Measurements from ENCODE around the gene C10orf62.
"Not testable (repeated sequence)": the region's sequence is repeated elsewhere in the genome, so short reads cannot be mapped to it uniquely, and the experiment has no call there.

The C10orf62 gene, protein sequence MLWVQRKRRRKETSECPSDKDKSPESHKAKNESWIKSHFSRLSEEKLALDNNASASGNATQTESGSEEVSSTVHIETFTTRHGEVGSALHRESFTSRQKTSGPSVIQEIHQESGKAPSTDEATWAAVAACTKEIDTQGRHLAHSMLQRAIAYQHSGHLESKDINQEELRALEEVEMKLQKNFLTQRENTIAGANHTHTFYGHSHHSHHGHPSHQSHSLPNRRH

GRCh38 chr10:97589479-97589878 is at the start of gene C10orf62:
Gene C10orf62, plus strand, starts transcription at chr10:97589721. Its CDS starts 177 bp downstream, at chr10:97589898.
- no peak for DNase-seq

- DNase-seq: no peak
Observed at GRCh38 chr10:97540669-97541500, 48.6 kb upstream of the C10orf62 start.

GRCh38 chr10:97542169-97543024 is 47.1 kb upstream of the C10orf62 start:
- DNase-seq: peak; percentile 80

DNA sequence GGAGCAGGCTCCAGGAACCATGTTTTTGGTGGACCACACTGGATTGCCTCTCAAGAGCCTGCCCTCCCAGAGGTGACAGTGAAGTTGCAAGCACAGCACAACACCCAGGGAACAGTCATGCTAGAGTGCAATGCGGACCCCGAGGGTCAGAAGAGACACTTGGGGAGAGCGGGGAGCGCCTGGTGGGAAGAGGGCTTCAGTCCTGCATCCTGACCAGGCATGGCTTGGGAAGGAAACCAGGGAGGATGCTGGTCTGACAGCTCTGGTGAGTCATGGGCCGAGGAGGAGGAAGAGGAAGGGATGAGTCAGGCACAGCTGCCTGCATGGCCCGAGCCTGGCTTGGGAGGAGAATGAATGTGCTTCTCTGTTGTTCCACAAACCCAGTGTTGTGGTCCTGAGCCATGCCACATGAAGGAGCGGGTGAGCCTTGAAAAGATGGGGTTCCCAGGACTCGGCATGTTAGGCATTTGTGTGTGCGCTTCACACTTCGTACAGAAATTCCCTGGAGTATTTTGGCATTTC is 46.4 kb upstream of the C10orf62 start:
- DNase-seq: peak; percentile 91

- no peak for DNase-seq
Observed at GRCh38 chr10:97546456-97547270, 42.9 kb upstream of the C10orf62 start.

DNA sequence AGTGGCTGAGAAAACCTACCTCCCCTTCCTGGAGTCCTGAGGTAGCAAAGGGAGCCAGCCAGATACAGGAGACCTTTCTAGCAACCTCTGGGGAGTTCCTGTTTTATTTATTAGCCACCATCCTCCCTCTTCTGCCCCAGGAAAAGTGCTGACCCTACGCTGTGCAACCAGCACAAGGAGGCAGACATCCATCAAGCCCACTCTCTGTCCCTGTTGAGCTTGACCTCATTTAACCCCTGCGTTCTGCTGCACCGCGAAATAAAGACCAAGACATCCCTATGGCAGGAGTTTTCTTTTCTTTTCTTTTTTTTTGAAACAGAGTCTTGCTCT is 42.3 kb upstream of the C10orf62 start:
- DNase-seq: no peak

DNA sequence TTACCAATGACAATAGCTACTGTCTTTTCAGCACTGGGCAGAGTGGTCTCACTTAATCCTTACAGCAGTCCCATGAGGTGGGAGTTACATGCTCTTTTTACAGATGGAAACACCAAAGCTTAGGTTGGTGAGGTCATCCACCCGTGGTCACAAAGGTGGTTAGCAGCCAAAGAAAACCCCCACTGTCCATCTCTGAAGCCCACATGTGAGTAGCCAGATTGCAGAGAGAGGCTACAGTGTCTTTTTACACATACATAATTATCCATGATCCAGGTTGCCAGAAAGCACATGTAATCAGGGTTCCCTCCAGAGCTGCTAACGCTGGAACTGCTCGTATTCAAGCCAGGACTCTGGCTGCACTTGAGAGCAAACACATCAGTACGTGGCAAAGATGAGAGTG is 41.6 kb upstream of the C10orf62 start:
- DNase-seq: no peak

DNA sequence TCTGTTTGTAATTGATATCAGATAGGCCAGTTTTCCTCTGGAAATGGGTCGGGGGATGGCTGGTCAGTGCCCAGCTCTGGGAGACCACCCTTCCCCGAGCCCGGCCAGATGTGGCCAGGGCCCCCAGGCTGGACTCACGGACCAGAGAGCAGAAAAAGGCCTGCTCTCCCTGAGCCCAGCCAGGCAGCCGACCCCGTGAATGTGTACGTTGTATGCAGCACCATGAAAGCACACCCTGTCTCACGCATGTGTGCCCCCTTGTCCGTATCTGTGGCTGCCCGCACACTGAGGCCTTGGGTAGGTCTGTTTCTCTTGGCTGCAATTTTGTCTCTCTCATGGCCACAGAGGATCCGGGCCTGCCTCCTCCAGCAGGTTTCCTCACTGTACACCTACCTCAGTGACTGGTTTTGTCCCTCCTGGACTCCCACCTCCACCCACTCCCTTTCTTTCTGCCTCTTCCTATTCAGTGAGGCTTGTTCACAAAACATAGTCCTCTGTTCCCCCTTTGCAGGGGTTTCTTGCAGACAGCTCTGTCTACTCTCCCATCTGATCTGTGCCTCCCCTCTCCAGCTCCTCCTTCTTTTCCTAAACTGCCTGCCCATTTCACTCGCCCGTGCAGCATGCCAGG is 40.6 kb upstream of the C10orf62 start:
- no peak for DNase-seq

GRCh38 chr10:97549587-97550322 is 39.8 kb upstream of the C10orf62 start:
- DNase-seq: no peak

DNA sequence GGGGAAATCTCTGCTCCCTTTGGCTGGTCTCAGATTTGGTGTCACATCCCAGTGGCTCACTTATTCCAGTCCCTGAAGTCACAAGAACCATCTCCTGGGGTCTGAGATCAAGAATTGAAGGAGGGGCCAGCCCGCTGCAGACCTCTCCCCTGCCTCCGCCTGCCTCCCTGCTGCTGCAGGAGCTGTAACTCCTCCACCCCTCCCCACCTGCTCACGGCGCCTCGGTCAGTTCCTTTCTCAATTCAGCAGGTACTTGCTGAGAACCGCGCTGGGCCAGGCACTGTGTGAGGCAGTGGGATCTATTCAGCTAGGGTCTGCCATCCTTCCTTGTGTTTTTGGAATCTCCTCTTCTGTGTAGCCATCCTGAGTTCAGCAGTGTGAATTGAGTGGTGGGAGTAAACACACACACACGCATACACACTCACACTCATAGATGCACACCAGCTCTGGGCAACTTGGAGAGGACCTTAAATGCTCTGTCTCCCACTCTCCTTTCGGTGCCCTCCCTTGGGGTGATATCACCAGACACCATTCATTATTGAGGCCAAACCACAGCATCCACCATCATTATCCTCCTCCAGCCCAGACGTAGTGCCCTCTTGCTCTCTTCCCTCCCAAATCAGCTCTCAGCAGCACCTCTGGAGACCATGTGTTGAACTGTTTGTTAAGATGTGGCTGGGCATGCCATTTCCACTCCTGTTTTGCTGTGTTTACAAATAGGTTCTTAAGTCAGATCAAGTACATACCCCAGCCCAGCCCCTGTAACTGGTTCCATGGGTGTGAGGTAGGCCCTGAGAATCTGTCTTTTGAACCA is 39.0 kb upstream of the C10orf62 start:
- DNase-seq: no peak

GRCh38 chr10:97551271-97551670 is 38.2 kb upstream of the C10orf62 start:
- no peak for DNase-seq

GRCh38 chr10:97553575-97554031 is 35.9 kb upstream of the C10orf62 start:
- DNase-seq: peak; percentile 49

GRCh38 chr10:97554336-97554735 is 35.2 kb upstream of the C10orf62 start:
- not testable (repeated sequence) for DNase-seq

DNA sequence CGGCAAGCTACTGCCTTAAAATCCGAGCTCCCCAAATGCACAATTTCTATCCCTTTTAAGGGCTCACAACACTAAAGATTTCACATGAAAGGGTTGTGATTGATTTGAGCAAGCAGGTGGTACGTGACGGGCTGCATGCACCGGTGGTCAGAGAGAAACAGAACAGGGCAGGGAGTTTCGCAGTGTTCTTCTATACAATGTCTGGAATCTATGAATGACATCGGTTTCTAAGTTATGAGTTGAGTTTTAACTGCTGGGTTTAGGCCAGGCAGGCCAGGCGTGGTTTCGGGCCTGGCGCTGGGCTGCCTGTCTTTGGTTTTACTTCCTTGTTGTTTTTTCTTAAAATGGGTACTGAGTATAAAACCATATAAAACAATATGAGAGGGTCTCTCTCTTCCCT is 34.0 kb upstream of the C10orf62 start:
- not testable (repeated sequence) for DNase-seq

GRCh38 chr10:97560731-97561381 is 28.7 kb upstream of the C10orf62 start:
- DNase-seq: not testable (repeated sequence)

- not testable (repeated sequence) for DNase-seq
Observed at GRCh38 chr10:97561386-97562077, 28.0 kb upstream of the C10orf62 start.

DNA sequence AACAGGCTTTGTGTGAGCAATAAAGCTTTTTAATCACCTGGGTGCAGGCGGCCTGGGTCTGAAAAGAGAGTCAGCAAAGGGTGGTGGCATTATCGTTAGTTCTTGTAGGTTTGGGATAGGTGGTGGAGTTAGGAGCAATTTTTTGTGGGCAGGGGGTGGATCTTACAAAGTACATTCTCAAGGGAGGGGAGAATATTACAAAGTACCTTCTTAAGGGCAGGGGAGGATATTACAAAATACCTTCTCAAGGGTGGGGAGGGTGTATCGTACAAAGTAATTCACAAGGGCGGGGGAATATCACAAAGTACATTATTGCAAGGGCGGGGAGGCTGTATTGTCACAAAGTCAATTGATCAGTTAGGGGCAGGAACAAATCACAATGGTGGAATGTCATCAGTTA is 27.2 kb upstream of the C10orf62 start:
- DNase-seq: not testable (repeated sequence)

DNA sequence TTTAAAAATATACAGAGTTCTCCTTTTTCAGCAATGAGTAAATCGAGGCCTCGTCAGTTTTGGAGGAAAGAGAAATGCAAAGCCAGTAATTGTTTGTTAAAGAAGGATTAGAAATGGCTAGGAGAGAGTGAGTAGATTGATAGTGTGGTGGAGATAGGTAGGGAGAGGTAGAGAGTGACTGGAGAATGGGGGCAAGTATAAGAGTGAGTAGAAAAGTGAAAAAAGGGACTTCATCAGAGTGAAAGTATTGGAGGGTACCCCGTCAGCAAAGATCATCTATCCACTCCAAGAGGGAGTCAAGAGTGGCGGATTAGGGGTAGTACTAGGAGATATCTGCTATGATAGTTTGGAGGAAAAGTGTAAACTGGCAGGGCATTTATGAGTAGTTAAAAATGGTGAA is 26.2 kb upstream of the C10orf62 start:
- DNase-seq: no peak

DNA sequence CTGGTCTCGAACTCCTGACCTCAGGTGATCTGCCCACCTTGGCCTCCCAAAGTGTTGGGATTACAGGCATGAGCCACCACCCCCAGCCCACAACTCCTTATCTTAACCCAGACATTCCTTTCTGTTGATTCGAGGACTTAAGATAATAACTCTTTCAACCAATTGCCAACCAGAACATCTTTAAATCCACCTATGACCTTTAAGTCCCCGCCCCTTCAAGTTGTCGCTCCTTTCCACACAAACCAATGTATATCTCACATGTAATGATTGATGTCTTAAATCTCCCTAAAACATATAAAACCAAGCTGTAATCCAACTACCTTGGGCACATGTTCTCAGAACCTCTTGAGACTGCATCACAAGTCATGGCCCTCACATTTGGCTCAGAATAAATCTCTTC is 24.7 kb upstream of the C10orf62 start:
- DNase-seq: no peak

Data from suppressor macrophage treated with lipopolysaccharide for 4 hours (primary cell).